Effector memory CD4-positive, alpha-beta T cell (primary cell): ENCODE measurements around the gene ARHGAP42.

Source experiments
- DNase-seq, 3 donors: peaks; one replicate each; pipeline ENCODE4 v3.0.0-alpha.2; 2020
- H3K27ac ChIP-seq: 2 replicates; pipeline ENCODE4 v1.7.0; 2013; ENCODE audit warnings: mild to moderate bottlenecking, low read length, moderate library complexity; ENCODE audit not compliant: insufficient read depth, poor library complexity, severe bottlenecking
- H3K27me3 ChIP-seq: replicated peaks from 2 replicates; pipeline ENCODE4 v1.7.0; 2013; ENCODE audit warnings: mild to moderate bottlenecking, low read length; ENCODE audit not compliant: insufficient read depth, control insufficient read depth, poor library complexity, severe bottlenecking
- H3K36me3 ChIP-seq: 2 replicates; pipeline ENCODE4 v1.7.0; 2013; ENCODE audit warnings: mild to moderate bottlenecking, low read length, moderate library complexity; ENCODE audit not compliant: control insufficient read depth, insufficient read depth
- H3K4me1 ChIP-seq: 2 replicates; pipeline ENCODE4 v1.7.0; 2013; ENCODE audit warnings: low read length, mild to moderate bottlenecking; ENCODE audit not compliant: control insufficient read depth, insufficient read depth, poor library complexity, severe bottlenecking
- H3K4me3 ChIP-seq: 2 replicates; pipeline ENCODE4 v1.7.0; 2013; ENCODE audit warnings: low read length, low read depth, mild to moderate bottlenecking; ENCODE audit not compliant: insufficient read depth, poor library complexity, severe bottlenecking
- H3K9me3 ChIP-seq: 2 replicates; pipeline ENCODE4 v1.7.0; 2013; ENCODE audit warnings: mild to moderate bottlenecking, low read length, moderate library complexity; ENCODE audit not compliant: control insufficient read depth

ARHGAP42 gene

GRCh38 chr11:100821198-100821597 is 134.1 kb downstream of the ARHGAP42 start:
- H3K36me3 ChIP-seq, result no peaks in the 10 kb centered on the region
- H3K27ac ChIP-seq, result no peak overlapping the region
- no peak overlapping the region for H3K4me3 ChIP-seq
- no peak for DNase-seq
- H3K4me1 ChIP-seq, result no peaks in the 10 kb centered on the region
- H3K27me3 ChIP-seq, result no peaks in the 10 kb centered on the region
- no peaks in the 10 kb centered on the region for H3K9me3 ChIP-seq

GRCh38 chr11:100823360-100823759 is 136.3 kb downstream of the ARHGAP42 start:
- no peaks in the 10 kb centered on the region for H3K4me1 ChIP-seq
- no peak overlapping the region for H3K4me3 ChIP-seq
- H3K36me3 ChIP-seq, result no peaks in the 10 kb centered on the region
- no peaks in the 10 kb centered on the region for H3K27me3 ChIP-seq
- no peaks in the 10 kb centered on the region for H3K9me3 ChIP-seq
- no peak overlapping the region for H3K27ac ChIP-seq
- DNase-seq, result no peak

GRCh38 chr11:100824041-100824809 is 137.1 kb downstream of the ARHGAP42 start:
- no peaks in the 10 kb centered on the region for H3K4me1 ChIP-seq
- no peaks in the 10 kb centered on the region for H3K9me3 ChIP-seq
- H3K27ac ChIP-seq, result no peak overlapping the region
- DNase-seq, result no peak
- H3K36me3 ChIP-seq, result no peaks in the 10 kb centered on the region
- H3K27me3 ChIP-seq, result no peaks in the 10 kb centered on the region
- no peak overlapping the region for H3K4me3 ChIP-seq

GRCh38 chr11:100825626-100826025 is 138.5 kb downstream of the ARHGAP42 start:
- H3K4me3 ChIP-seq, result no peak overlapping the region
- no peak for DNase-seq
- H3K36me3 ChIP-seq, result no peaks in the 10 kb centered on the region

GRCh38 chr11:100827934-100828661 is 141.0 kb downstream of the ARHGAP42 start:
- H3K36me3 ChIP-seq, result no peaks in the 10 kb centered on the region
- no peak for DNase-seq
- H3K9me3 ChIP-seq, result no peaks in the 10 kb centered on the region
- H3K27me3 ChIP-seq, result no peaks in the 10 kb centered on the region
- no peak overlapping the region for H3K4me3 ChIP-seq
- H3K4me1 ChIP-seq, result no peaks in the 10 kb centered on the region
- no peak overlapping the region for H3K27ac ChIP-seq

More at GRCh38 chr11:100825626-100826025, 138.5 kb downstream of the ARHGAP42 start:
- Histone ChIP-seq H3K27me3 (no peaks in the 10 kb centered on the region), H3K27ac (no peak overlapping the region), H3K4me1 (no peaks in the 10 kb centered on the region), H3K9me3 (no peaks in the 10 kb centered on the region)

- Histone ChIP-seq H3K27me3 (no peaks in the 10 kb centered on the region), H3K9me3 (no peaks in the 10 kb centered on the region), H3K27ac (no peak overlapping the region), H3K36me3 (no peaks in the 10 kb centered on the region), H3K4me1 (no peaks in the 10 kb centered on the region), H3K4me3 (no peak overlapping the region)
- no peak for DNase-seq
Observed at GRCh38 chr11:100830274-100830673, 143.2 kb downstream of the ARHGAP42 start.

GRCh38 chr11:100830978-100831732 is 144.1 kb downstream of the ARHGAP42 start:
- H3K27me3 ChIP-seq, result no peaks in the 10 kb centered on the region
- H3K4me1 ChIP-seq, result no peaks in the 10 kb centered on the region
- DNase-seq, result no peak
- no peak overlapping the region for H3K4me3 ChIP-seq
- no peaks in the 10 kb centered on the region for H3K36me3 ChIP-seq
- no peaks in the 10 kb centered on the region for H3K9me3 ChIP-seq
- no peak overlapping the region for H3K27ac ChIP-seq

- DNase-seq, result no peak
- no peaks in the 10 kb centered on the region for H3K9me3 ChIP-seq
Observed at GRCh38 chr11:100831929-100832494, 144.9 kb downstream of the ARHGAP42 start.

GRCh38 chr11:100832829-100833228 is 145.7 kb downstream of the ARHGAP42 start:
- no peak for DNase-seq
- Histone ChIP-seq H3K4me1 (no peaks in the 10 kb centered on the region), H3K27me3 (no peaks in the 10 kb centered on the region), H3K36me3 (no peaks in the 10 kb centered on the region), H3K9me3 (no peaks in the 10 kb centered on the region), H3K4me3 (no peak overlapping the region), H3K27ac (no peak overlapping the region)

More at GRCh38 chr11:100831929-100832494, 144.9 kb downstream of the ARHGAP42 start:
- H3K36me3 ChIP-seq, result no peaks in the 10 kb centered on the region
- no peak overlapping the region for H3K27ac ChIP-seq
- H3K4me3 ChIP-seq, result no peak overlapping the region
- no peaks in the 10 kb centered on the region for H3K27me3 ChIP-seq
- H3K4me1 ChIP-seq, result no peaks in the 10 kb centered on the region
